Osteoblast (primary cell): Measurements from ENCODE around the gene COL23A1. TPM values are rescaled to one million over a fixed set of nuclear protein-coding genes. Genes with fewer than 3 reads are reported as not detected.
A peak's percentile ranks its signal among the peaks of the same experiment; 100 is the strongest.

ENCODE experiments used
- DNase-seq: peaks from one replicate; pipeline ENCODE4 v3.0.0; 2011; ENCODE audit warnings: low spot score, mixed read lengths; ENCODE audit not compliant: insufficient read length; ENCODE audit errors: missing footprints
- H2AFZ ChIP-seq: 2 replicates; pipeline ENCODE4 v1.6.0; 2011; ENCODE audit warnings: mild to moderate bottlenecking, low read length
- H3K27ac ChIP-seq: 2 replicates; pipeline ENCODE4 v1.5.1; 2011; ENCODE audit warnings: mild to moderate bottlenecking, low read depth, low read length, moderate library complexity
- H3K27me3 ChIP-seq: 2 replicates; pipeline ENCODE4 v1.6.0; 2012; ENCODE audit warnings: mild to moderate bottlenecking, control low read depth, inconsistent platforms, low read length, moderate library complexity; ENCODE audit not compliant: insufficient read depth
- H3K36me3 ChIP-seq: 2 replicates; pipeline ENCODE4 v1.5.1; 2011; ENCODE audit warnings: mild to moderate bottlenecking, low read length, control low read depth, moderate library complexity; ENCODE audit not compliant: insufficient read depth
- H3K4me1 ChIP-seq: 2 replicates; pipeline ENCODE4 v1.5.1; 2011; ENCODE audit warnings: mild to moderate bottlenecking, low read length, control low read depth, moderate library complexity; ENCODE audit not compliant: insufficient read depth
- H3K4me2 ChIP-seq: 2 replicates; pipeline ENCODE4 v1.6.0; 2011; ENCODE audit warnings: mild to moderate bottlenecking, low read length; ENCODE audit not compliant: insufficient read depth
- H3K4me3 ChIP-seq: fragments of 200-600 bp; sonication (generic); 3 replicates; pipeline ENCODE4 v1.5.1; 2012; ENCODE audit warnings: mild to moderate bottlenecking, low read length, inconsistent platforms; ENCODE audit not compliant: insufficient read depth
- H3K79me2 ChIP-seq: 2 replicates; pipeline ENCODE4 v1.6.0; 2012; ENCODE audit warnings: mild to moderate bottlenecking, low read length, control low read depth, inconsistent platforms; ENCODE audit not compliant: insufficient read depth
- H3K9me3 ChIP-seq: 2 replicates; pipeline ENCODE4 v1.5.1; 2011; ENCODE audit warnings: low read depth, low read length, control low read depth
- H4K20me1 ChIP-seq: 2 replicates; pipeline ENCODE4 v1.6.0; 2012; ENCODE audit warnings: mild to moderate bottlenecking, low read length, control low read depth; ENCODE audit not compliant: insufficient read depth
- total RNA-seq: library from RNA; depleted of rRNA; stranded (reverse); fragments of >200 nt; gene quantifications from 2 replicates; pipeline ENCODE4 v1.2.3, GENCODE V29; 2012
- TF ChIP-seq, protein P1 (sequence below): IDR thresholded peaks from 2 replicates; pipeline ENCODE4 v1.5.1; 2011; ENCODE audit warnings: mild to moderate bottlenecking, low read depth, low read length, moderate library complexity; ENCODE audit errors: extremely low read depth

The COL23A1 gene
- total RNA-seq, 1 donor = under 0.01 TPM

DNA sequence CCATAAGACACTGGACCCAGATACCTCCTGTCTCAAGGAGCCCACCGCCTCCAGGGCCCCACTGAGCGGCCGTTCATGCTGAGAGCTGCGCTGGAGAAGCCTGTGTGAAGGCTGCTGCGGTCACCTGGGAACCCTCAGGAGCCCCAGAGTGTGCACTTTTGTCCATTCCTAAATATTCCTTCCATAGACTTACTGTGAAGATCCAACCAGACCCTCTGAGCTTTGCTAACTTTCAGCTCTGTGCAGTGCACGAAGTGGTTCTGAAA, 119.5 kb downstream of the COL23A1 start:
- H3K79me2 ChIP-seq = no peaks in the 10 kb centered on the region
- H3K36me3 ChIP-seq = no peaks in the 10 kb centered on the region
- no peak for DNase-seq

DNA sequence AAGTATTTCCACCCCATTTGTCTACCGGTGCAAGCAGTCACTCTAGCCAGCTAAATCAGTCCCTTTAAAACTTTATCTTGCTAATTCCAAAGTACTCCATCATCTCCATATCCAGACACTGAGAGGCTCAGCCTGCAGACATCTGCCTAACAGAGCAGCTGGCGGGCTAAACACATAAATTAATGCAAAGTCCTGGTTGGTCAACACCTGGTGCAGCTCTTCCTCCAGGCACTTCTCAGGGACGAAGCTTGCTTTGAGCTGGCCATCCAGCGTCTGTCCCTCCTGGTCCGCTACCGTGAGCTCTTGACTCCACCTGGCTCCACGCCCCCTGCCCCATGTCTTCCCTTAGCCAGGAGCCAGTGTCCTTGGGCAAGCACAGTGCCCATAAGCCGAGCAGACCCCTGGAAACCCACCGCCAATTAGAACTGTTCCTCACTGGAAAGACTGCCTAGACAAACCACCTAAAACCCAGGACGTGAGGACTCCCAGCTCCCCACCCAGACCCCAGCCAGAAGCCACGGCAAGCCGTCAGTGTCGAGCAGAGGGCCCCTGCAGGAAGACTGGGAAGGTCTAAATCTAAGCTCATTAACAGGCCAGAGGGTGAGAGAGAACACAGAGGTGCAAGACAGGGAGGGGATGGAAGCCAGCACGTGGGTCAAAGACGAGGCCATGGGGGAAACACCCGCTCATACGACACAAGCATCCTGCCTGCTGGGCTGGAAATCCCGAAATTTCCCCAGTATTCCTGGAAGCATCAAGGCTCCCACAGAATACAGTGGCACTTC, 120.0 kb downstream of the COL23A1 start:
- H3K36me3 ChIP-seq = no peaks in the 10 kb centered on the region
- H3K9me3 ChIP-seq = no peaks in the 10 kb centered on the region
- no peak overlapping the region for H3K4me2 ChIP-seq
- no peaks in the 10 kb centered on the region for H3K27me3 ChIP-seq
- no peaks in the 10 kb centered on the region for H3K79me2 ChIP-seq
- TF ChIP-seq, protein P1, sequence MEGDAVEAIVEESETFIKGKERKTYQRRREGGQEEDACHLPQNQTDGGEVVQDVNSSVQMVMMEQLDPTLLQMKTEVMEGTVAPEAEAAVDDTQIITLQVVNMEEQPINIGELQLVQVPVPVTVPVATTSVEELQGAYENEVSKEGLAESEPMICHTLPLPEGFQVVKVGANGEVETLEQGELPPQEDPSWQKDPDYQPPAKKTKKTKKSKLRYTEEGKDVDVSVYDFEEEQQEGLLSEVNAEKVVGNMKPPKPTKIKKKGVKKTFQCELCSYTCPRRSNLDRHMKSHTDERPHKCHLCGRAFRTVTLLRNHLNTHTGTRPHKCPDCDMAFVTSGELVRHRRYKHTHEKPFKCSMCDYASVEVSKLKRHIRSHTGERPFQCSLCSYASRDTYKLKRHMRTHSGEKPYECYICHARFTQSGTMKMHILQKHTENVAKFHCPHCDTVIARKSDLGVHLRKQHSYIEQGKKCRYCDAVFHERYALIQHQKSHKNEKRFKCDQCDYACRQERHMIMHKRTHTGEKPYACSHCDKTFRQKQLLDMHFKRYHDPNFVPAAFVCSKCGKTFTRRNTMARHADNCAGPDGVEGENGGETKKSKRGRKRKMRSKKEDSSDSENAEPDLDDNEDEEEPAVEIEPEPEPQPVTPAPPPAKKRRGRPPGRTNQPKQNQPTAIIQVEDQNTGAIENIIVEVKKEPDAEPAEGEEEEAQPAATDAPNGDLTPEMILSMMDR = no peak
- no peak overlapping the region for H3K27ac ChIP-seq
- no peak overlapping the region for H3K4me3 ChIP-seq
- H2AFZ ChIP-seq = no peak overlapping the region
- no peaks in the 10 kb centered on the region for H4K20me1 ChIP-seq
- H3K4me1 ChIP-seq = no peaks in the 10 kb centered on the region
- DNase-seq = no peak

More for the DNA sequence above, 119.5 kb downstream of the COL23A1 start:
- H2AFZ ChIP-seq = no peak overlapping the region
- no peaks in the 10 kb centered on the region for H4K20me1 ChIP-seq
- no peaks in the 10 kb centered on the region for H3K9me3 ChIP-seq
- no peaks in the 10 kb centered on the region for H3K27me3 ChIP-seq
- H3K4me3 ChIP-seq = no peak overlapping the region
- no peaks in the 10 kb centered on the region for H3K4me1 ChIP-seq
- H3K4me2 ChIP-seq = no peak overlapping the region
- H3K27ac ChIP-seq = no peak overlapping the region
- TF ChIP-seq, protein P1 = no peak

DNA sequence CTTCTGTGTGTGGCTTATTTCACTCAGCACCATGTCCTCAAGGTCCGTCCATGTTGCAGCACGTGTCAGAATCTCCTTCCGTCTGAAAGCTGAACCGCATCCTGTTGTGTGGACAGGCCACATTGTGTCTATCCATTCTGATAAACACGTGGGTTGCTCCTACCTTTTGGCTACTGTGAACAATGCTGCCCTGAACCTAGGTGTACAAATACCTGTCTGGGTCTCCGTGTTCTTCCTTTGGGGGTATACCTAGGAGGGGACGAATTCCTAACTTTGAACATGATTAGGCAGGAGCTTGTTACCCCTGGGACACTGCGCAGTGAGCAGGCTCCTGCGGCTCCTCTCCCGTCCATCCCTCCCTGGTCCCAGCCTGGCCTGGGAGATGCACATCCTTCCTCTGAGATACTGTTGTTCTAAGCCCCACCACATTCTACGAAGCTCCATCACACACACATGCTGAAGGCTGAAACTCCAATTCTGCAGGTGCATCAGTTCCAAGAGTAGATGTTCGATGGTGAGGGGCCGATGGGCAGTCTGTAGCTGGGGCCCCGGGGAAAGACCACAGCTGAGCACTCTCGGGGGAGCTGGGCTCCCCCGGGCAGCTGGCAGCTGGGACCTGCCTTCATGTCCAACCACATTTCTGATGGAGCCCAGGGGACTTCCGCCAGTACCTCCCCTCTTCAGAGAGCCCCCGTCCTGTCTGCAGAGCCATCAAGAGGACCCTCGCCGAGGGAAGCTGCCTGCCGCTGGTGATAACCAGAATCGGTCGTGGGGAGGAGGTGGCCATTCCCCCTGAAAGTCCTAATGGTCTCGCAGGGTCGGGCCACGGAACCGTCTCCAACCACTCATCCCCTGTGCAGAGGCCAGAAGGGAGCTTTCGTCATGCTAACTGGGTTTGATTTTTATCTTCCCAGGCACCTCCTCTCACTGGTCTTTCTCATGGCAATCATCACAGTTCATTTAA, 120.9 kb downstream of the COL23A1 start:
- TF ChIP-seq, protein P1 = no peak
- Histone ChIP-seq H3K36me3 (no peaks in the 10 kb centered on the region), H2AFZ (no peak overlapping the region), H3K79me2 (no peaks in the 10 kb centered on the region), H3K27ac (no peak overlapping the region), H3K4me2 (no peak overlapping the region), H4K20me1 (no peaks in the 10 kb centered on the region), H3K4me1 (no peaks in the 10 kb centered on the region), H3K27me3 (no peaks in the 10 kb centered on the region), H3K9me3 (no peaks in the 10 kb centered on the region), H3K4me3 (no peak overlapping the region)
- DNase-seq = no peak

DNA sequence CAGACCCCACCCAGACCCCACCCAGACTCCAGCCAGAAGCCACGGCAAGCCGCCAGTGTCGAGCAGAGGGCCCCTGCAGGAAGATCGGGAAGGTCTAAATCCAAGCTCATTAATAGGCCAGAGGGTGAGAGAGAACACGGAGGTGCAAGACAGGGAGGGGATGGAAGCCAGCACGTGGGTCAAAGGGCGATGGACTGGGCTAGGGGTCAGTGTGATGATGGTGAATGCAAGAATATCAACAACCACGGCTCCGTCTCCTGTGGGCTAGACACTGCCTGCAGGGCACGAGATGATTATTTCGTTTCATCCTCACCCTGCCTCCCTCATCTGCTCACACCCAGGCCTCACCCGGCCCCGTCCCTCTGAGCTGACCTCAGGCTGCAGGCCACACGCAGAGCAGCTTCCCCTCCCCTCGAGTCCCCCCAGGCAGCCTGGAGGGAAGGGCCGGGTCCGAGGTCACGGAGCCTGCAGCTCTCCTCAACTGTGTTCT, 122.0 kb downstream of the COL23A1 start:
- no peak overlapping the region for H3K4me3 ChIP-seq
- H3K27ac ChIP-seq = no peak overlapping the region

More for the DNA sequence above, 122.0 kb downstream of the COL23A1 start:
- Histone ChIP-seq H3K79me2 (no peaks in the 10 kb centered on the region), H3K4me1 (no peaks in the 10 kb centered on the region), H3K27me3 (no peaks in the 10 kb centered on the region), H4K20me1 (no peaks in the 10 kb centered on the region), H3K9me3 (no peaks in the 10 kb centered on the region), H3K4me2 (peak overlapping the region; percentile 36), H2AFZ (no peak overlapping the region), H3K36me3 (no peaks in the 10 kb centered on the region)
- DNase-seq = no peak
- TF ChIP-seq, protein P1 = no peak
